Hepatocyte (in vitro differentiated cells): ENCODE results near the gene GRK5.
"Not testable (repeated sequence)": the region's sequence is repeated elsewhere in the genome, so short reads cannot be mapped to it uniquely, and the experiment has no call there.

ENCODE experiments used
- CTCF ChIP-seq: fragments of 200-600 bp; sonication (generic); IDR thresholded peaks from 2 replicates; pipeline ENCODE4 v1.5.1; 2016; ENCODE audit warnings: antibody characterized with exemption, mild to moderate bottlenecking; ENCODE audit not compliant: poor library complexity
- EZH2 ChIP-seq: fragments of 200-600 bp; sonication (generic); IDR thresholded peaks from 2 replicates; pipeline ENCODE4 v1.6.1; 2016; ENCODE audit warnings: antibody characterized with exemption, mild to moderate bottlenecking, borderline replicate concordance

- TF ChIP-seq CTCF, EZH2: not testable (repeated sequence)
Observed at GRCh38 chr10:119463195-119463594, 255.8 kb downstream of the GRK5 start.
